IPS-15b (cell line): ENCODE results near the gene MRAS.

Experiments used
- H3K27me3 ChIP-seq: one replicate; pipeline ENCODE4 v1.6.1; 2013; ENCODE audit warnings: low read length; ENCODE audit not compliant: control insufficient read depth, insufficient read depth
- H3K36me3 ChIP-seq: one replicate; pipeline ENCODE4 v1.6.1; 2013; ENCODE audit warnings: low read length; ENCODE audit not compliant: control insufficient read depth, insufficient read depth
- H3K4me1 ChIP-seq: one replicate; pipeline ENCODE4 v1.6.1; 2013; ENCODE audit warnings: mild to moderate bottlenecking, low read length; ENCODE audit not compliant: control insufficient read depth, insufficient read depth
- H3K4me3 ChIP-seq: one replicate; pipeline ENCODE4 v1.5.1; 2013; ENCODE audit warnings: low read depth, low read length
- H3K9ac ChIP-seq: one replicate; pipeline ENCODE4 v1.6.1; 2013; ENCODE audit warnings: low read depth, mild to moderate bottlenecking, low read length
- H3K9me3 ChIP-seq: one replicate; pipeline ENCODE4 v1.6.1; 2013; ENCODE audit warnings: mild to moderate bottlenecking, low read length; ENCODE audit not compliant: control insufficient read depth, insufficient read depth

The MRAS gene

DNA sequence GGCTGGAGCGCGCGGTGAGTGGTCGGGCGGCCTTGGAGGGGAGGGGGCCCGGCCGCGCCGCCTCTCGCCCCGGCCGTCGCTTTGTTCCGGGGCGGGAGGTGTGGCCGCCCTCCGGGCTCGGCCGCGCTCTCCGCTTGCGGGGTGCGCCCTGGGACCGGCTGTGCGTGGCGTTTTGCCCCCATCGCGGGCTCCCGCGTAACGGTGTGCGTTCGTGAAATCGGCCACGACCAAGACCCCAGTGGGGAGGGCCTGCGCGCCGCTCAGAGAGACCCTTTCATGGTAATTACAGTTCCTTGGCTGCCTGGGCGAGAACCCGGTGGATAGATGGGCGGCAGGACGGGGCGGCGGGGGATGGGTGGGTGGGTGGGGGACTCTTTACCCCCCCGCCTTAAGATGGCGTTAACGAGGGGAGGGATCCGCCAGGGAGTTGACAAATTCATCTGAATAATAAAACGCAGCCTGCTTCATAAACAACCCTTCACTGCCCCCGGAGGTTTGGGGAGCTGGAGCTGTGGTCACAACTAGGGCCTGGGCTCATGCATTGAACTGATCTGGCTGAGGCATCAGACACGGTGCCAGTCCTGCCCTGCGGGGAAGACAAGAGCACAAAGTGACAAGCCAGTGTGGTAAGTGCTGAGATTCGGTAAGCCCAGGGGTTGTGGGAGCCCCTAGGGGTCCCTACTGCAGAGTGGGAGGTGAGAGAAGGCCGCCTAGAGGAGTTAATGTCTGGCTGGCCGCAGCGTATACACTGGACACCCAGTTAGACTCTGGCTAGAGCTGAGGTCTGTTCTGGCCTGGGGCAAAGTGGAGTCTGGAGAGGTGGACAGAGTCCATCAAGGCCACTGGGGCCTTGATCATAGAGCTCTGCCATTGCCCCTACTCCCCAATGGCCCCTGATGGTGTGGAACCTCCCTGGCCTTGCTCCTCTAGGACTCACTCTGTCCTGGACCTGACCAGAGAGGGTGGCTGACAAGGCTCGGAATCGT, 668 bp downstream of the MRAS start:
- Histone ChIP-seq H3K27me3 (peaks cover 6% of the 10 kb centered on the region), H3K9ac (no peak overlapping the region), H3K9me3 (no peaks in the 10 kb centered on the region), H3K4me1 (no peaks in the 10 kb centered on the region), H3K36me3 (no peaks in the 10 kb centered on the region), H3K4me3 (peak overlapping the region; percentile 80)

DNA sequence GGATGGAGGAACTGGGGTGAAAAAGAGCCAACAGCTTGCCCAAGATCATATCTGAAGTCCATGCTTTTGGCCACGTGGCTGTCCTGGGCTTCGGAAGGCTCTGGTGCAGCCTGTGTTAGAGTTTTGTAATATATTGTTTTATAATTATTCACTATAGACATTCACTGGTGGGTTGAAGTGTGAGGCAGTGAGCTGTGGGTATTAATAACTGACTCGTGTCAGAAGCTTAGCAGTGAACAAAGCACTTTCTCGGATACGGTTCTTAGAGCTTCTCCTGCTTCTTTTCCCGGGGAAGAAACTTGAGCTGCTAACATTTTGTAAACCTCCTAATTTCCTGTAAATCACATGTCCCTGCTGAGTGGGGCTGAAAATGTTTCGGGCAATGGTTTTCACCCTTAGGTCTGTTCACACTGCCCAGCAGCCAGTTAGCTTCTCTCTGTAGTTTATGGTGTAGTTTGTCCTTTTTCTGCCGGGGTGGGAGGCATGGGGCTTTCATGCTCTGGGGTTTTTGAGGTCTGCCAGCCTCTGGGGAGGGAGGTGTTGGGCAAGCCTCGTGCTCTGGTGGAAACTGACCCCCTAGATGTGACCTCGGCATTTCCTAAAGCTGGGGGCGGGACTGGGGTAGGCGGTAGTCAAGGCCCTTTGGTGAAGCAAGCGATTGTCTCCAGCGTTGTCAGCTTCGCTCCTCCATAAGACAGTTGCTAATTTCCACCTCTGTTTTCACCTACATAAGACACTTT, 1.7 kb downstream of the MRAS start:
- no peaks in the 10 kb centered on the region for H3K4me1 ChIP-seq
- H3K9ac ChIP-seq = no peak overlapping the region
- H3K9me3 ChIP-seq = no peaks in the 10 kb centered on the region
- no peaks in the 10 kb centered on the region for H3K36me3 ChIP-seq
- peaks cover 6% of the 10 kb centered on the region for H3K27me3 ChIP-seq
- H3K4me3 ChIP-seq = no peak overlapping the region

DNA sequence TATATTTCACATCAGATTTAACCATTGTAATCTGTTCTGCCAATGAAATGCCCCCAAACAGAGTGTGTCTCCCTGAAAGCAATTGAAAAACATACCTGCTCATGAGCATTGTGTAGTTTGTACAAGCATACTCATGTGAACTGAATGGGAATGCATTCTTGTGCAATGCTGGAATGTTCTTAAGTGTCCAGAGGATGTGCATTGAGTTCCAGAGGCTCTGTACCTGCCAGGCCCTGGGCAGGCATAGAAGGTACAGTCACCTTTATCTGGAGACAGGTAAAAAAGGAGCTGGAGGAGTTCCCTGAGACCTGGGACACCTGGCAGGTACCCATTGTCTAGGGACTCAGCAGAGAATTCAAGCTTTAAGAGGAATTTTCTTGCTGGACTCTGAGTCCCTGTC, 2.8 kb downstream of the MRAS start:
- Histone ChIP-seq H3K9ac (no peak overlapping the region), H3K4me3 (no peak overlapping the region), H3K9me3 (no peaks in the 10 kb centered on the region), H3K4me1 (no peaks in the 10 kb centered on the region), H3K27me3 (peaks cover 4% of the 10 kb centered on the region), H3K36me3 (no peaks in the 10 kb centered on the region)

DNA sequence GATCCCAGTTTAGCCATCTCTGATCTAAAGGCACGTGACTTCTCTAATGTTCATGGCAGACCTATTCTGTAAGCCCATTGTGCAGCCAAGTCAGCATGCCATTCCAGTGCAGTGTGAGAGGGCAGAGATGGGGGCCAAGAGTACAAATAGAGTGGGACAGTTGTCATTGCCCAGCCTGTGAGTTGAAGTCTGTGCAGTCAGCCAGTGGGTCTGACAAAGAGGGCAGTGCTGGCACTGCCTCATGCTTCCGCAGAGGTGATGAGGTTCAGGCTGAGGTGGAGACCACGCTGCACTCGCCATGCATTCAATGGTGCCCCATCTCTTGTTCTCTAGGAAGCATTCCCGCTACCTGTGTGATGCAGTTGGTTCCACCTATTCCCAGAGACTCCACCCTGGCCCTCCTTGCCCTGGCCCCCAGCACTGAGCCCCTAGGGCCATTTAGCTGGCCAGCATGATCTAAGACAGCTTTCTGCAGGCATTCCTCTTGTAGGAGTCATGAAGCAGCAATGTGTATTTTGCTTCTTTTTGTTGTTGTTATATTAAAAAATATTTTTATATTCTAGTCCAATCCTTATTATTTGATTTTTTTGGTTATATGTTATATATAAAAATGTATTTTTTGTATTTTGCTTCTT, 3.7 kb downstream of the MRAS start:
- H3K9me3 ChIP-seq = no peaks in the 10 kb centered on the region
- no peak overlapping the region for H3K4me3 ChIP-seq
- H3K27me3 ChIP-seq = no peaks in the 10 kb centered on the region
- no peaks in the 10 kb centered on the region for H3K36me3 ChIP-seq
- H3K9ac ChIP-seq = no peak overlapping the region
- peaks cover 2% of the 10 kb centered on the region for H3K4me1 ChIP-seq

DNA sequence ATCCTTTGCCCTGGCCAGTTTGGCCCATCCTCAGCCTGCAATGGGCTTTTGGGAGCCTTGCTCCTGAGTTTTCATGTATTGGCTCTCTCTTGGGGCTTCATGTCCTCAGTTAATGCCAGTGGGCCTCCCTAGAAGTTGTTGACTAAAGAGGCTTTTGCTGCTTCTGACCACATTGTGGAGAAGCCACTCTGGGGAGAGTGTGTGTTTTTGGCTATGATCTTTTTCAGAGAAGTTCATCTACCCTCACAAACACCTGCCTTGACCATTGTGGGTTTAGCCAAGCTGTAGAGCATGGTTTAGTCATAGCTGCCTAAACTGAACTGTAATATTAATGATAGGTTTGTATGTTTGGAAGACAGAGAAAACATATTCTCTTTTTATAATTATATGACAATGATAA, 6.0 kb downstream of the MRAS start:
- peaks cover 2% of the 10 kb centered on the region for H3K4me1 ChIP-seq
- H3K27me3 ChIP-seq = no peaks in the 10 kb centered on the region
- no peaks in the 10 kb centered on the region for H3K9me3 ChIP-seq

DNA sequence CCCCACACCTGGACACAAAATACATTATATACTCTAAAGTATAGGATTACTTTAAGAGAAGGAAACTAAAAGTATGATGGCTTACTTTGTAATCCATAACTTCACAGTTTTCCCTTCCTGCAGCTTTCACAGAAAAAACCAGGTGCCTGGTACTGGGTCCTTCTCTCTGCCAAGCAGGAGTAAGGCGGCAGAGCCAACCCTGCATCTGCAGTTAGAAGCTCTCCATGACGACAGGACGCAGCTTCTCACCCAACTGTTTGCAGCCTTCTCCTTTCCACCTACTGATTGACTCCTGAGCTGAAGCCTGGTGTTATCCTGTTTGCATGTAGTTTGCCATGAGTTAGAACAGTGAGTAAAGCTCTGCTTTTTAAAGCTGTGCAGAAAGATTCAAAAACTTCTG, 6.7 kb downstream of the MRAS start:
- H3K36me3 ChIP-seq = no peaks in the 10 kb centered on the region
- peaks cover 2% of the 10 kb centered on the region for H3K4me1 ChIP-seq
- no peaks in the 10 kb centered on the region for H3K9me3 ChIP-seq
- no peak overlapping the region for H3K4me3 ChIP-seq
- no peaks in the 10 kb centered on the region for H3K27me3 ChIP-seq
- no peak overlapping the region for H3K9ac ChIP-seq

More for the DNA sequence above, 6.0 kb downstream of the MRAS start:
- no peak overlapping the region for H3K9ac ChIP-seq
- no peaks in the 10 kb centered on the region for H3K36me3 ChIP-seq
- no peak overlapping the region for H3K4me3 ChIP-seq

DNA sequence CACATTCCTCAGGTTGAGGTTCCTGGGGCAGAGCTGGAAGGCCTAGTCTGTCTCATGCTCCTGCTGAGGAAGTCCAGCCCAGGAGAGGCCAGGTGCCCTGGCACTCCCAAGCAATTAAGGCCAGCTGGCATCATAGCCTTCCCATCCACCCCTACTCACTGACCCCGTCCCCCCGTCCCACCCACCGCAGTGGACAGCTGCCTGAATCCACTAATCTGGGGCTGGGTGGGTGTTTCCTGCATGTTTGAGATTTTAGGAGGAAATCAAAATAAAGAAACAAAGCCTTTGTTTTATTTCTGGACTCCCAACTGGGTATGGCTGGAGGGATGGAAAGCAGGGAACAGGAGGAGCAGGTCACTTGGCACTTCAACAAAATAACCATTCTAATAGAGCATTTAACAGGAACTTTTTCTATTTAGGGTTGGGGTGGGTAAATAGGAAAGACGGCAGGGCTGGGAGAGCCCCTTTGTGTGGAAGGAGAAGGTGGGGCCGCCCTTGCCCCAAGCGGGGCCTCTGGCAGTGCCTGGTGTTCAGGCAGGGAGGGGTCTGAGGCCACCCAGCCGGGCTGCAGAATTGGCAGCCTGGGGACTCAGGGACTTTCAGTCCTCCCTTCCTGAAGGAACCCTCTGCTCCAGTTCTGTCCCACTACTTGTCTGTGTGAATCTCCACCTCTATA, 8.5 kb downstream of the MRAS start:
- H3K4me1 ChIP-seq = peaks cover 2% of the 10 kb centered on the region
- no peak overlapping the region for H3K4me3 ChIP-seq
- H3K9ac ChIP-seq = no peak overlapping the region
- H3K27me3 ChIP-seq = no peaks in the 10 kb centered on the region
- no peaks in the 10 kb centered on the region for H3K36me3 ChIP-seq
- no peaks in the 10 kb centered on the region for H3K9me3 ChIP-seq

DNA sequence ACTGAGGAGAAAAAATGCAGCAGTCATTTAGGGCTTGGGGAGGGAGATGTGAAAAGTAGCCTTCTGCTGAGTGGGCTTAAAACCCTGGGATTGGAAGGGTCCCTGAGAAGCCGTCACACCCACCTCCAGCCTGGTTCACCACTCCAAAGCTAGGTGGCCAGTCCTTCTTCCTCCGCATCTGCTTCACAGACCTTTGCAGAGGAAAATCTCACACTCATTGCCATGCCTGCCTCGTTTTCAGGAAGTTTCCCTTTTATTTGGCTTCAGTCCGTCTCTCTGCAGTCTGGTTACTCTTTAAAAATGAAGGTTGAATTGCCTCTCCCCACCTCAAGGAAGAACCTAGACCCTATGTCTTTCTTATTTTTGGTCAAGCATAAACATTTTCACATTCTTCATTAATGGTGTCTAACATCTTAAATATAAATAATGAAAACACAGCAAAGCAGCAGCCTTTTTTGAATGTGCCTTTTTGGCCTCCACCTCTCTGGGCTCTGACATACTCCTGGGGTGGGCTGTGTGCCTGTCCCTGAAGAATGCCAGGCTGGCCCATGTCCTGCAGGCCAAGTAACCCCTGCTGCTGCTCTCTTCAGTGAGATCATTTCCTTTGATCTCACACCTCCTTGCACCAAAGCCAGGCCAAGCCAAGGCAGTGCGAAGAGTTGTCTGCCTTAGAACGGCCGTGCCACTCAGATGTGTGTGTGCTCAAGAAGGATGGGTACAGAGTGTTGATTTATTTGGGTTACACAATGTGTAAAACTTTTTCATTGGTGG, 11.0 kb downstream of the MRAS start:
- no peaks in the 10 kb centered on the region for H3K36me3 ChIP-seq
- H3K27me3 ChIP-seq = no peaks in the 10 kb centered on the region
- H3K4me3 ChIP-seq = no peak overlapping the region
- H3K9me3 ChIP-seq = no peaks in the 10 kb centered on the region
- no peak overlapping the region for H3K9ac ChIP-seq
- H3K4me1 ChIP-seq = peaks cover 4% of the 10 kb centered on the region

DNA sequence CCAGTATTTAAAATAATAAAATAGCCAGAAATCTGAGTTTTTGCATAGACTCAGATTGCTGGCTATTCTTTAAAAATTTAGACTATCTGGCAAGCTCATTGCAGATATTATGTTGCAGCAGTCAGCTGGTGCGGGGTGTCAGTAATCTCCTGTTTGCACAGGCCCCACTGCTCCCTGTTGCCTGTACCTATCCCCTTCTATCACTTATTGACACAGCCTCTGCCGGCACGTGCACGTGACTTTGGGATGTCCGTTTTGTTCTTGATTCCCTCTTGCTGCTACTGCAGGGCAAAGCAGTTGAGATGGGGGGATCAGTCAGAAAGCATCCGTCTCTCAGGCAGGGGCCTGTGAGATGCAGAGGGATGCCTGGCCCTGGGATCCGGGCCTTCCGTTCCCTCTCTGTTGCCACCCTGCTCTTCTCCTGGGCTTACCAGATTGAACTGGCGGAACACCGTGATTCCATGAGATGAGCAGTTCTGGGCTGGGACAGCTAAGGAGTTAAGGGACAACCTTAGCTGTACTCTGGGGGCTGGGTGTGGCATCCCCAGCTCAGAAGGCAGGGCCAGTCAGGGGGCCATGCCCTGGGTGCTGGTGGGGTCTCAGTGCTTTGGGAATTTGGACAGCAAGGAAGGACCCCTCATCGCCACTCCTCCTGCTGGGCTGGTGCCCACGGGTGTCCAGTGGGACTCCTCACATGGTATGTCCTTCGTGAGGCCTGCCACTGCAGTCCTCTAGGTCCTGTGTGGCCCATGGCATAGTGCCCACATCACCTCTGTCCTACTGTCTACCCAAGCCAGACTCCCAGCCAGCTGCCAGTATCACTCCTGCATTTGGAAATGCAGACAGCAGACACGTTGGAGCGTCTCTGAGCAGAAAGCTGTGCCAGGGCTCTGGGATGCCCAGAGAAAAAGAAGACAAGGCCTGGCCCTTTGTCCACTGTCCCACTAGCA, 11.8 kb downstream of the MRAS start:
- Histone ChIP-seq H3K4me3 (no peak overlapping the region), H3K36me3 (no peaks in the 10 kb centered on the region), H3K4me1 (peaks cover 4% of the 10 kb centered on the region), H3K9me3 (no peaks in the 10 kb centered on the region), H3K27me3 (no peaks in the 10 kb centered on the region), H3K9ac (no peak overlapping the region)

DNA sequence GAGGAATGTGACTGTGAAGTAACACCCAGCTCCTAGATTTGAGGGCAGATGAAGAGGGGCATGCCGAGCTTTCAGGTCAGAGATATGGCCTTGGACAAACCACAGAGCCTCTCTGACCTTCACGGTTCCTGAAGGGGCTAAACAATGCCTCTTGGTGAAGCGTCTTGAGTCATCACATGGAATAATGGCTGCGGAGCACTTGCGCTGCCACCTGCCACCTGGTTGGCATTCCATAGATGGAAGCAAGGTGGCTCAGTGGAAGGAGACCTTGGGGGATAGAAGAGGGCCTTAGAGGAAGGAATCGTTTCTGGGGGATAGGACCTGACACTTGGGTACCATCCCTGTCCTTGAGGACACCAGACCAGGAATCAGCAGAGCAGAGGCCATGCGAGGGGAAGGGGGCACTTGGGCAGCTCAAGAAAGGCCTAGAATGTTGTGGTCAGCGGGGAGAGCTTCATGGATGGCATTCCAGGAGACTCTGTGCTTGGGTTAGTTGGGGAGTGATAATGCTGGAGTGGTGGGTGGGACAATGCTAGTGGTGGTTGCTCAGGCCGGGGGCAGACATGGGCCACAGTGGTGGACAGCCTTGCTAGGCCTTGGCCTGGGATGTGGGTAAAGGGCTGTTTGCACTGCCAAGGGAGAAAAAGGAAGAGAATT, 12.6 kb downstream of the MRAS start:
- Histone ChIP-seq H3K9me3 (no peaks in the 10 kb centered on the region), H3K4me3 (no peak overlapping the region), H3K9ac (no peak overlapping the region), H3K27me3 (no peaks in the 10 kb centered on the region), H3K36me3 (no peaks in the 10 kb centered on the region), H3K4me1 (peaks cover 4% of the 10 kb centered on the region)
